Stimulated activated naive CD8-positive, alpha-beta T cell treated with anti-CD3 and anti-CD28 coated beads, Interleukin-15, Interleukin-2, amounts not matched to agents 100 U/mL and 50 U/mL, for 24 hours (primary cell): ENCODE results near the gene MMP11.

Experiments used
- ATAC-seq: fragments of 150-1000 bp; cut with Tn5 transposase; one replicate; pipeline ENCODE4 v1.10.0; 2021
- DNase-seq: peaks from one replicate; pipeline ENCODE4 v3.0.0; 2021

Gene MMP11

GRCh38 chr22:23831781-23832180, 59.1 kb downstream of the MMP11 start:
- DNase-seq (no peak), ATAC-seq (no peak)

- no peak for ATAC-seq
- no peak for DNase-seq
Observed at GRCh38 chr22:23832226-23833016, 59.8 kb downstream of the MMP11 start.

GRCh38 chr22:23833017-23833751, 60.5 kb downstream of the MMP11 start:
- ATAC-seq (no peak), DNase-seq (no peak)
